Activated CD4-positive, alpha-beta T cell treated with anti-CD3 and anti-CD28 coated beads, Interleukin-2, amount 50 U/mL, for 1 hour (primary cell): ENCODE data around the gene DNTTIP2.
"Not testable (repeated sequence)": the region's sequence is repeated elsewhere in the genome, so short reads cannot be mapped to it uniquely, and the experiment has no call there.

Source experiments
- DNase-seq: peaks from one replicate; pipeline ENCODE4 v3.0.0-alpha.2; 2020

DNTTIP2 gene

GRCh38 chr1:93876244-93876643 is 2.8 kb downstream of the DNTTIP2 start:
- no peak for DNase-seq

- DNase-seq, result no peak
Observed at GRCh38 chr1:93874025-93874651, 4.9 kb downstream of the DNTTIP2 start.

GRCh38 chr1:93871366-93871765 is 7.6 kb downstream of the DNTTIP2 start:
- no peak for DNase-seq

GRCh38 chr1:93869653-93870052 is 9.4 kb downstream of the DNTTIP2 start:
- DNase-seq, result no peak

GRCh38 chr1:93868492-93868891 is 10.5 kb downstream of the DNTTIP2 start:
- DNase-seq, result not testable (repeated sequence)

GRCh38 chr1:93865253-93865652 is 13.8 kb downstream of the DNTTIP2 start:
- no peak for DNase-seq

GRCh38 chr1:93864175-93864574 is 14.8 kb downstream of the DNTTIP2 start:
- no peak for DNase-seq

- DNase-seq, result not testable (repeated sequence)
Observed at GRCh38 chr1:93857653-93858052, 21.4 kb downstream of the DNTTIP2 start.

- DNase-seq, result not testable (repeated sequence)
Observed at GRCh38 chr1:93855983-93856382, 23.0 kb downstream of the DNTTIP2 start.

GRCh38 chr1:93853940-93854339 is 25.1 kb downstream of the DNTTIP2 start:
- DNase-seq, result no peak

- no peak for DNase-seq
Observed at GRCh38 chr1:93851878-93852277, 27.1 kb downstream of the DNTTIP2 start.

- no peak for DNase-seq
Observed at GRCh38 chr1:93851327-93851712, 27.7 kb downstream of the DNTTIP2 start.

- DNase-seq, result peak; percentile 59
Observed at GRCh38 chr1:93850687-93851326, 28.2 kb downstream of the DNTTIP2 start.

GRCh38 chr1:93848350-93848883 is 30.6 kb downstream of the DNTTIP2 start:
- no peak for DNase-seq

GRCh38 chr1:93847811-93848288 is 31.2 kb downstream of the DNTTIP2 start:
- peak; percentile 68 for DNase-seq

- DNase-seq, result peak; percentile 89
Observed at GRCh38 chr1:93846992-93847810, 31.8 kb downstream of the DNTTIP2 start.

GRCh38 chr1:93846206-93846991 is 32.6 kb downstream of the DNTTIP2 start:
- DNase-seq, result peak; percentile 82

GRCh38 chr1:93845538-93846205 is 33.3 kb downstream of the DNTTIP2 start:
- no peak for DNase-seq

GRCh38 chr1:93844262-93845045 is 34.6 kb downstream of the DNTTIP2 start:
- DNase-seq, result peak; percentile 14

GRCh38 chr1:93842750-93843500 is 36.1 kb downstream of the DNTTIP2 start:
- no peak for DNase-seq
